ENCODE results near the gene COL26A1. TPM values are rescaled to one million over a fixed set of nuclear protein-coding genes. Genes with fewer than 3 reads are reported as not detected.

The COL26A1 gene
- total and polyA plus RNA-seq, 4 donors: 0.05 to 4.7 (median 0.28) TPM

- no peak overlapping the region for H3K4me3 ChIP-seq
- DNase-seq (no peak), ATAC-seq (ENCODE audit: insufficient read depth, low FRiP score) (no peak)
- no peaks in the 10 kb centered on the region for H3K36me3 ChIP-seq (ENCODE audit: control insufficient read depth in 4 of 4, insufficient read depth in 4 of 4, low read length in 4 of 4)
- H3K27ac ChIP-seq (ENCODE audit: low read depth in 1 of 2, low read length in 1 of 2): no peak overlapping the region
- TF ChIP-seq CTCF (IDR thresholded peaks at IDR 0.05; ENCODE audit: control extremely low read depth, extremely low read depth): no peak
- peaks cover 0 to 22% (median 10%) of the 10 kb centered on the region in 5 donors for H3K4me1 ChIP-seq (ENCODE audit: control insufficient read depth in 5 of 5, insufficient read depth in 5 of 5, low read length in 5 of 5)
- no peak overlapping the region for H3K9ac ChIP-seq (ENCODE audit: insufficient read depth in 1 of 2, low read length in 2 of 2)
- 36 to 46% methylated on average over 5 of the region's 5 CpGs for WGBS, 2 donors
- no peaks in the 10 kb centered on the region for H3K9me3 ChIP-seq (ENCODE audit: control insufficient read depth in 4 of 4, insufficient read depth in 3 of 4, low read length in 3 of 4)
- H3K27me3 ChIP-seq (ENCODE audit: control insufficient read depth in 3 of 3, insufficient read depth in 3 of 3, low read length in 2 of 3): no peaks in the 10 kb centered on the region
These were observed 8.2 kb downstream of the COL26A1 start for GRCh38 chr7:101370836-101371235.

GRCh38 chr7:101373812-101374614, 11.3 kb downstream of the COL26A1 start:
- no peaks in the 10 kb centered on the region for H3K9me3 ChIP-seq (ENCODE audit: control insufficient read depth in 4 of 4, insufficient read depth in 3 of 4, low read length in 3 of 4)
- WGBS, 2 donors: 49 to 77% methylated on average over 19 of the region's 19 CpGs
- H3K4me1 ChIP-seq (ENCODE audit: control insufficient read depth in 5 of 5, insufficient read depth in 5 of 5, low read length in 5 of 5): peaks cover 0 to 30% (median 10%) of the 10 kb centered on the region in 5 donors
- DNase-seq (peak; percentile 95 to 99 (median 97)), ATAC-seq (ENCODE audit: insufficient read depth, low FRiP score) (peak; percentile 60)
- H3K27ac ChIP-seq (ENCODE audit: low read depth in 1 of 2, low read length in 1 of 2): no peak overlapping the region
- no peak overlapping the region for H3K4me3 ChIP-seq
- H3K36me3 ChIP-seq (ENCODE audit: control insufficient read depth in 4 of 4, insufficient read depth in 4 of 4, low read length in 4 of 4): no peaks in the 10 kb centered on the region
- peak overlapping the region in 1 of 2 donors; percentile 29 for H3K9ac ChIP-seq (ENCODE audit: insufficient read depth in 1 of 2, low read length in 2 of 2)
- TF ChIP-seq CTCF (IDR thresholded peaks at IDR 0.05; ENCODE audit: control extremely low read depth, extremely low read depth): no peak
- H3K27me3 ChIP-seq (ENCODE audit: control insufficient read depth in 3 of 3, insufficient read depth in 3 of 3, low read length in 2 of 3): no peaks in the 10 kb centered on the region

GRCh38 chr7:101374990-101375389, 12.3 kb downstream of the COL26A1 start:
- H3K9ac ChIP-seq (ENCODE audit: insufficient read depth in 1 of 2, low read length in 2 of 2): no peak overlapping the region
- no peak for DNase-seq
- no peak for ATAC-seq (ENCODE audit: insufficient read depth, low FRiP score)
- no peaks in the 10 kb centered on the region for H3K36me3 ChIP-seq (ENCODE audit: control insufficient read depth in 4 of 4, insufficient read depth in 4 of 4, low read length in 4 of 4)
- no peaks in the 10 kb centered on the region for H3K27me3 ChIP-seq (ENCODE audit: control insufficient read depth in 3 of 3, insufficient read depth in 3 of 3, low read length in 2 of 3)
- 95 to 96% methylated on average over 3 of the region's 3 CpGs for WGBS, 2 donors
- H3K4me1 ChIP-seq (ENCODE audit: control insufficient read depth in 5 of 5, insufficient read depth in 5 of 5, low read length in 5 of 5): peaks cover 0 to 32% (median 10%) of the 10 kb centered on the region in 5 donors
- no peak overlapping the region for H3K27ac ChIP-seq (ENCODE audit: low read depth in 1 of 2, low read length in 1 of 2)
- H3K9me3 ChIP-seq (ENCODE audit: control insufficient read depth in 4 of 4, insufficient read depth in 3 of 4, low read length in 3 of 4): no peaks in the 10 kb centered on the region
- no peak for TF ChIP-seq CTCF (IDR thresholded peaks at IDR 0.05; ENCODE audit: control extremely low read depth, extremely low read depth)
- no peak overlapping the region for H3K4me3 ChIP-seq
